ENCODE measurements around the gene PDE8B.

GRCh38 chr5:77413049-77413448 lies 202.6 kb downstream of the PDE8B start:
- no peak for TF ChIP-seq YY1 (IDR thresholded peaks at IDR 0.05)
- TF ChIP-seq, protein P1, sequence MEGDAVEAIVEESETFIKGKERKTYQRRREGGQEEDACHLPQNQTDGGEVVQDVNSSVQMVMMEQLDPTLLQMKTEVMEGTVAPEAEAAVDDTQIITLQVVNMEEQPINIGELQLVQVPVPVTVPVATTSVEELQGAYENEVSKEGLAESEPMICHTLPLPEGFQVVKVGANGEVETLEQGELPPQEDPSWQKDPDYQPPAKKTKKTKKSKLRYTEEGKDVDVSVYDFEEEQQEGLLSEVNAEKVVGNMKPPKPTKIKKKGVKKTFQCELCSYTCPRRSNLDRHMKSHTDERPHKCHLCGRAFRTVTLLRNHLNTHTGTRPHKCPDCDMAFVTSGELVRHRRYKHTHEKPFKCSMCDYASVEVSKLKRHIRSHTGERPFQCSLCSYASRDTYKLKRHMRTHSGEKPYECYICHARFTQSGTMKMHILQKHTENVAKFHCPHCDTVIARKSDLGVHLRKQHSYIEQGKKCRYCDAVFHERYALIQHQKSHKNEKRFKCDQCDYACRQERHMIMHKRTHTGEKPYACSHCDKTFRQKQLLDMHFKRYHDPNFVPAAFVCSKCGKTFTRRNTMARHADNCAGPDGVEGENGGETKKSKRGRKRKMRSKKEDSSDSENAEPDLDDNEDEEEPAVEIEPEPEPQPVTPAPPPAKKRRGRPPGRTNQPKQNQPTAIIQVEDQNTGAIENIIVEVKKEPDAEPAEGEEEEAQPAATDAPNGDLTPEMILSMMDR (IDR thresholded peaks at IDR 0.05; ENCODE audit: low read depth, low read length, missing input control): no peak
- TF ChIP-seq MAX (IDR thresholded peaks at IDR 0.05): no peak
- no peak for TF ChIP-seq RAD21 (IDR thresholded peaks at IDR 0.05)
- TF ChIP-seq TAF1 (conservative IDR thresholded peaks at IDR 0.05): no peak
